Activated T-cell treated with anti-CD3 and anti-CD28 coated beads, Interleukin-2, amount 50 U/mL, for 72 hours (primary cell): ENCODE data around the gene ZNF432. TPM values are rescaled to one million over a fixed set of nuclear protein-coding genes. Genes with fewer than 3 reads are reported as not detected.
A peak's percentile ranks its signal among the peaks of the same experiment; 100 is the strongest.
"Not testable (repeated sequence)": the region's sequence is repeated elsewhere in the genome, so short reads cannot be mapped to it uniquely, and the experiment has no call there.

Experiments
- ATAC-seq, 2 donors: fragments of 150-1000 bp; cut with Tn5 transposase; replicated peaks in 1 of 2; 2 replicates each; pipeline ENCODE4 v1.10.0; 2021; ENCODE audit warnings: moderate library complexity in 2 of 2, mild to moderate bottlenecking in 1 of 2
- DNase-seq, 2 donors: peaks; one replicate each; pipeline ENCODE4 v3.0.0; 2021 to 2022; ENCODE audit warnings: mixed read lengths in 1 of 2
- H3K27ac Mint-ChIP-seq: one replicate; pipeline ENCODE4 v1.8.0; 2022; ENCODE audit warnings: mild to moderate bottlenecking, moderate library complexity, mixed read lengths
- H3K27me3 Mint-ChIP-seq: one replicate; pipeline ENCODE4 v1.8.0; 2022; ENCODE audit warnings: low read depth, mixed read lengths
- H3K36me3 Mint-ChIP-seq, 2 donors: one replicate each; pipeline ENCODE4 v1.8.0; 2022; ENCODE audit warnings: mixed read lengths in 2 of 2, mild to moderate bottlenecking in 1 of 2; ENCODE audit not compliant: insufficient read depth in 2 of 2
- H3K4me1 Mint-ChIP-seq: one replicate; pipeline ENCODE4 v1.8.0; 2022; ENCODE audit warnings: low read depth, mixed read lengths
- H3K4me3 Mint-ChIP-seq, 2 donors: one replicate each; pipeline ENCODE4 v1.8.0; 2022; ENCODE audit warnings: mild to moderate bottlenecking in 2 of 2, mixed read lengths in 2 of 2, moderate library complexity in 2 of 2
- H3K9me3 Mint-ChIP-seq, 2 donors: one replicate each; pipeline ENCODE4 v1.8.0; 2022; ENCODE audit warnings: mixed read lengths in 2 of 2
- total RNA-seq, 2 donors: library from RNA; stranded (reverse); gene quantifications; one replicate each; pipeline ENCODE4 v1.2.3, GENCODE V29; 2022

ZNF432 gene
- total RNA-seq, result 10 to 100 TPM; 13.1 to 14.3 TPM

DNA sequence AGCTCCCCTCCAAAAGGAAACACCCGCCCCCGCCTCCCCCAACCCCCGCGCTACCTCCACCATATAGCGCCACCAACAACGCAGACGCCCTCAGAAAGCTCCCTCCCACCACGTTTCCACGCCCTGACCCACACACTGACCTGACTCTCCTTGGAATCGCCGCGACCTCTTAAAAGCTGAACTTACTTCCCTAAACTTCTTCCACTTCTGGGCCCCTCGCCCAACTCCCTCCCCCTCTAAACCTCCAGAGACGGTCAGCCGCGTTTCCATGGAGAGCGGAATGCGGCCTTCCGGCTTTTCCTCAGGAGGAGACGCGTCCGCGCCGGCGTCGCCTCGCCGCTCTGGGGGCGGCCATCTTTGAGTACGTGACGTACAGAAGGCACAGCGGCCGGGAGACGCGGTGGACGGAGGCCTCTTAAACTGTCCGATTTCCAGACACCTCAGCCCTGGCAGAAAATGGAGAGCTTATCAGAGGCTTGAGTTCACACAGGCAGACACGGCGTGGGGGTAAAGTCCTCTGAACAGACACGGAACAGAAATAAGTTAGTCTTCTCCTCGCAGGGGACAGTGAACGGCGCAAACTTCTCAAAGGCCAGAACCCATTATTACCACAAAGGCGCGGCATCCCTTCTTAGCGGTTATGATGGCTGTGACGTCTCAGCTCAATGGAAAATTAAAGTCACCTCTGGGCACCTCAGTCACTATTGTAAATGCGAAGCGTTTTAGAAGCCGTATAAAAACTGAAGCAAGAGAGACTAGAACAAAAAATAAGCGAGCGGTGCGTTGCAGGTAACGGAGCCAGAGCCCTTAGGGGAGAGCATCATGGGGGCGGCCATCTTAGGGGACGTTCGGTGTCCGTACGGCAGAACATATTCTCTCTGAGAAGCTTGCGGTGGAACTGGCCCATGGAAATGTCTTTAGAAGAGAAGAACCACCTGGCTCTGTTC lies at the start of gene ZNF432:
Gene ZNF432, minus strand, starts transcription at position 284 of the 947 bp plus-strand sequence. CDS start 1,970 bp downstream, outside the sequence.
- peak; percentile 85 to 86 for DNase-seq

GRCh38 chr19:52096416-52096815 lies 47.8 kb upstream of the ZNF432 start:
- Mint-ChIP-seq H3K36me3 (peaks cover 42 to 64% of the 10 kb centered on the region in 2 donors), H3K4me1 (peaks cover 17% of the 10 kb centered on the region), H3K4me3 (peak overlapping the region; percentile 87 to 97), H3K9me3 (peaks cover 14 to 27% of the 10 kb centered on the region in 2 donors)
- not testable (repeated sequence) for DNase-seq, H3K27me3 Mint-ChIP-seq, ATAC-seq, H3K27ac Mint-ChIP-seq

More for the DNA sequence above, at the start of gene ZNF432:
- Mint-ChIP-seq H3K36me3 (peaks cover 47 to 65% of the 10 kb centered on the region in 2 donors), H3K4me1 (peaks cover 25% of the 10 kb centered on the region), H3K9me3 (peaks cover 19 to 25% of the 10 kb centered on the region in 2 donors), H3K27me3 (no peaks in the 10 kb centered on the region), H3K27ac (peak within 1 kb of the TSS; percentile 85), H3K4me3 (peak within 1 kb of the TSS; percentile 87 to 100)
- ATAC-seq, result peak; percentile 88 to 93

GRCh38 chr19:52095172-52096014 lies 46.8 kb upstream of the ZNF432 start, which contains the start of gene ZNF841:
ZNF841 (minus strand) TSS chr19:52095765; CDS start chr19:52084801, 10,964 bp downstream.
- H3K4me1 Mint-ChIP-seq, result peaks cover 20% of the 10 kb centered on the region
- DNase-seq (peak; percentile 90 to 92), ATAC-seq (peak; percentile 99)
- peaks cover 19 to 31% of the 10 kb centered on the region in 2 donors for H3K9me3 Mint-ChIP-seq
- H3K4me3 Mint-ChIP-seq, result peak within 1 kb of the TSS; percentile 87 to 97
- H3K27me3 Mint-ChIP-seq, result no peaks in the 10 kb centered on the region
- peaks cover 47 to 72% of the 10 kb centered on the region in 2 donors for H3K36me3 Mint-ChIP-seq
- peak within 1 kb of the TSS; percentile 94 for H3K27ac Mint-ChIP-seq

DNA sequence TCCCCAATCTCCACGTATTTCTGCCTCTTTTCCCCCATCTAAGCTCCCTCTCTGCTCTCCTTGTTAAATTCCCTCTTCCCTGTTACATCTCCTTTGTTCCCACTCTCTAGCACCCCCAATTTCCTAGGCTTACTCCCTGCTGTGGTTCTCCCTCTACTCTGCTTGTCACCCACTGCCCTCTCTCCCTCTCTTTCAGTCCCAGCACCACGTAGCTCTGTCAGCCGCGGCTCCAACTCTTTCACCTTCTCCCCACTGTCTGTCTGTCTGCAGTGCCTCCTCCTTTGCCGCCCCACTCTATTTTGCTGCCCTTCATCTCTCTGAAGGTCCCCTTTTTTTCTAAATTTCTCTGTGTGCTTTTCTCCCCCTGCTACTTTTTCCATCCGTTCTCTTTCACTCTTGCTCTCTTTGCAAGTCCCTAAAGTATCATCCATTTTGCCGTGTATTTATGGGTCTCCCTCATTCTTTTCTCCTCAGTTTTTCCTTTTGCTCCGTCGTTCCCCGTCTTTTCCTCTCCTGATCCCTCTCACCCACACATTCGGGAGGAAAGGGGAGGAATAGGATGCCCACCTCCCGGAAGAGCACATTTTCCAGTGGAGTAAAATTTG lies 46.0 kb upstream of the ZNF432 start:
- H3K27ac Mint-ChIP-seq, result peak overlapping the region; percentile 94
- peaks cover 46 to 75% of the 10 kb centered on the region in 2 donors for H3K36me3 Mint-ChIP-seq
- no peaks in the 10 kb centered on the region for H3K27me3 Mint-ChIP-seq
- ATAC-seq (no peak), DNase-seq (no peak)
- H3K9me3 Mint-ChIP-seq, result peaks cover 20 to 30% of the 10 kb centered on the region in 2 donors
- peaks cover 20% of the 10 kb centered on the region for H3K4me1 Mint-ChIP-seq
- peak overlapping the region; percentile 87 to 97 for H3K4me3 Mint-ChIP-seq

GRCh38 chr19:52086481-52086880 lies 37.8 kb upstream of the ZNF432 start:
- no peak for ATAC-seq
- no peak for DNase-seq
- Mint-ChIP-seq H3K27ac (no peak overlapping the region), H3K36me3 (peaks cover 55 to 89% of the 10 kb centered on the region in 2 donors), H3K27me3 (no peaks in the 10 kb centered on the region), H3K4me3 (no peak overlapping the region), H3K4me1 (peaks cover 4% of the 10 kb centered on the region), H3K9me3 (peaks cover 23 to 34% of the 10 kb centered on the region in 2 donors)

- Mint-ChIP-seq H3K9me3 (peaks cover 37 to 44% of the 10 kb centered on the region in 2 donors), H3K4me1 (no peaks in the 10 kb centered on the region), H3K36me3 (peaks cover 68 to 92% of the 10 kb centered on the region in 2 donors), H3K27me3 (no peaks in the 10 kb centered on the region), H3K4me3 (no peak overlapping the region), H3K27ac (no peak overlapping the region)
- no peak for ATAC-seq
- DNase-seq, result no peak
These were observed 21.9 kb upstream of the ZNF432 start for GRCh38 chr19:52070496-52070895.

- no peak overlapping the region for H3K4me3 Mint-ChIP-seq
- ATAC-seq (no peak), DNase-seq (no peak)
- no peaks in the 10 kb centered on the region for H3K4me1 Mint-ChIP-seq
- H3K36me3 Mint-ChIP-seq, result peaks cover 65 to 90% of the 10 kb centered on the region in 2 donors
- no peak overlapping the region for H3K27ac Mint-ChIP-seq
- peaks cover 32 to 42% of the 10 kb centered on the region in 2 donors for H3K9me3 Mint-ChIP-seq
- H3K27me3 Mint-ChIP-seq, result no peaks in the 10 kb centered on the region
These were observed 21.0 kb upstream of the ZNF432 start for GRCh38 chr19:52069653-52070052.

DNA sequence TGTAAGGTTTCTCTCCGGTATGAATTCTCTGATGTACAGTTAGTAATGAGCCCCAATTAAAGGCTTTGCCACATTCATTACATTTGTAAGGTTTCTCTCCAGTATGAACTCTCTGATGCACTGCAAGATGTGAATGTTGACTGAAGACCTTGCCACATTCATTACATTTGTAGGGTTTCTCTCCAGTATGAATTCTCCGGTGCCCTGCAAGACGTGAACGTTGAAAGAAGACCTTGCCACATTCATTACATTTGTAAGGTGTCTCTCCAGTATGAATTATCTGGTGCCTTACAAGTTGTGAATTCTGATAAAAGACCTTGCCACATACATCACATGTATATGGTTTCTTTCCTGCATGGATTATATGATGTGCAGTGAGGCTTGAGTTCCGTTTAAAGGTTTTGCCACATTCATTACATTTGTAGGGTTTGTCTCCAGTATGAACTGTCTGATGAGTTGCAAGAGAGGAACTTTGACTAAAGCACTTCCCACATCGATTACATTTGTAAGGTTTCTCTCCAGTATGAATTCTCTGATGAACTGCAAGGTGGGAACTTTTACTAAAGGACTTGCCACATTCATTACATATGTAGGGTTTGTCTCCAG lies 17.7 kb upstream of the ZNF432 start:
- no peak overlapping the region for H3K4me3 Mint-ChIP-seq
- H3K4me1 Mint-ChIP-seq, result no peaks in the 10 kb centered on the region
- H3K9me3 Mint-ChIP-seq, result peaks cover 31 to 43% of the 10 kb centered on the region in 2 donors
- peaks cover 57 to 76% of the 10 kb centered on the region in 2 donors for H3K36me3 Mint-ChIP-seq
- no peak for DNase-seq
- H3K27ac Mint-ChIP-seq, result no peak overlapping the region
- no peaks in the 10 kb centered on the region for H3K27me3 Mint-ChIP-seq
- ATAC-seq, result no peak

- peaks cover 25 to 41% of the 10 kb centered on the region in 2 donors for H3K9me3 Mint-ChIP-seq
- peaks cover 51 to 71% of the 10 kb centered on the region in 2 donors for H3K36me3 Mint-ChIP-seq
- no peaks in the 10 kb centered on the region for H3K4me1 Mint-ChIP-seq
- H3K27ac Mint-ChIP-seq, result no peak overlapping the region
- no peak for ATAC-seq
- H3K27me3 Mint-ChIP-seq, result no peaks in the 10 kb centered on the region
- no peak for DNase-seq
- no peak overlapping the region for H3K4me3 Mint-ChIP-seq
These were observed 16.8 kb upstream of the ZNF432 start for GRCh38 chr19:52065399-52065798.

DNA sequence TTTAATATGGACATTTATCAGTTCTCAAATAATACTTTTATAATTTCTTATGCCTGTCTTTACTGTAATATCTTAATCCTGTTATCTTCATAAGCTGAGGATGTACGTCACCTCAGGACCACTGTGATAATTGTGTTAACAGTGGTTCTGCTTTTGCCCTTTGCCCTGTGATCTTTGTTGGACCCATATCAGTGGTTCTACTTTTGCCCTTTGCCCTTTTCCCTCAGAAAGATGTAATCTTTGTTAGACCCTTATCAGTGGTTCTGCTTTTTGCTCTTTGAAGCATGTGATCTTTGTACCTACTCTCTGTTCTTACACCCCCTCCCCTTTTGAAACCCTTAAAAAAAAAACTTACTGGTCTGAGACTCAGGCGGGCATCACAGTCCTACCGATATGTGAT lies 7.8 kb upstream of the ZNF432 start:
- H3K4me1 Mint-ChIP-seq, ATAC-seq, DNase-seq, H3K4me3 Mint-ChIP-seq, H3K27ac Mint-ChIP-seq, H3K27me3 Mint-ChIP-seq: not testable (repeated sequence)
- Mint-ChIP-seq H3K36me3 (peaks cover 39 to 57% of the 10 kb centered on the region in 2 donors), H3K9me3 (peaks cover 30 to 36% of the 10 kb centered on the region in 2 donors)

DNA sequence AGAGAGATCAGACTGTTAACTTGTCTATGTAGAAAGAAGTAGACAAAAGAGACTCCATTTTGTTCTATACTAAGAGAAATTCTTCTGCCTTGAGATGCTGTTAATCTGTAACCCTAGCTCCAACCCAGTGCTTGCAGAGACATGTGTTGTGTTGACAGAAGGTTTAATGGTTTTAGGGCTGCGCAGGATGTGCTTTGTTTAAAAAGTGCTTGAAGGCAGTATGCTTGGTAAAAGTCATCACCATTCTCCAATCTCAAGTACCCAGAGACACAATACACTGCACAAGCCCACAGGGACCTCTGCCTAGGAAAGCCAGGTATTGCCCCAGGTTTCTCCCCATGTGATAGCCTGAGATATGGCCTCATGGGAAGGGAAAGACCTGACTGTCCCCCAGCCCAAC lies 3.1 kb upstream of the ZNF432 start:
- not testable (repeated sequence) for H3K4me3 Mint-ChIP-seq, H3K27ac Mint-ChIP-seq, ATAC-seq, DNase-seq, H3K27me3 Mint-ChIP-seq
- Mint-ChIP-seq H3K9me3 (peaks cover 31 to 37% of the 10 kb centered on the region in 2 donors), H3K36me3 (peaks cover 50 to 69% of the 10 kb centered on the region in 2 donors), H3K4me1 (peaks cover 25% of the 10 kb centered on the region)

GRCh38 chr19:52039169-52039568 lies 9.5 kb downstream of the ZNF432 start:
- no peak for ATAC-seq
- no peaks in the 10 kb centered on the region for H3K4me1 Mint-ChIP-seq
- no peaks in the 10 kb centered on the region for H3K27me3 Mint-ChIP-seq
- no peak overlapping the region for H3K27ac Mint-ChIP-seq
- H3K36me3 Mint-ChIP-seq, result peaks cover 61 to 87% of the 10 kb centered on the region in 2 donors
- H3K4me3 Mint-ChIP-seq, result no peak overlapping the region
- H3K9me3 Mint-ChIP-seq, result peaks cover 23 to 31% of the 10 kb centered on the region in 2 donors
- no peak for DNase-seq
